ENCODE data around the gene PAGE1. TPM values are rescaled to one million over a fixed set of nuclear protein-coding genes. Genes with fewer than 3 reads are reported as not detected.
"Not testable (repeated sequence)": the region's sequence is repeated elsewhere in the genome, so short reads cannot be mapped to it uniquely, and the experiment has no call there.

The PAGE1 gene
- total and polyA plus RNA-seq, 2 donors (not counting 3 experiments of a cell fraction or from before 2014, with no cell fraction given), result not detected

DNA sequence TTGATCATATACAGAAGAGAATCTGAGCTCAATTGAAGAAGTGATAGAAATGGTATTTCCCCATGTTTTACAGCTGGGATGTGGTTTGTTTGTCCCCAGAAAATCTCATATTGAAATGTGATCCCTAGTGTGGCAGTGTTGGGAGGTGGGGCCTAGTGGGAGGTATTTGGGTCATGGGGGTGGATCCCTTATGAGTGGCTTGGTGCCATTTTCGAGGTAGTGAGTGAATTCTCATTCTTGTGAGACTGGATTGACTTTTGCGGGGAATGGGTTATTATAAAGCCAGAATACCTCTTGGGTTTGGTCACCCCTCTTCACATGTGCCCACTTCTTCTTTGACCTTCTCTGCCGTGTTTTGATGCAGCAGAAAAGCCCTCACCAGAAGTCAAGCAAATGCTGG is 29.6 kb upstream of the PAGE1 start:
- FAIRE-seq, result no peak
- no peak for TF ChIP-seq EZH2 (IDR thresholded peaks at IDR 0.05; ENCODE audit: borderline replicate concordance, low read depth, low read length, severe bottlenecking)
- TF ChIP-seq, protein P1, sequence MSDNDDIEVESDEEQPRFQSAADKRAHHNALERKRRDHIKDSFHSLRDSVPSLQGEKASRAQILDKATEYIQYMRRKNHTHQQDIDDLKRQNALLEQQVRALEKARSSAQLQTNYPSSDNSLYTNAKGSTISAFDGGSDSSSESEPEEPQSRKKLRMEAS (IDR thresholded peaks at IDR 0.05; ENCODE audit: insufficient read depth, insufficient read length), result no peak
- no peak for TF ChIP-seq FOS (IDR thresholded peaks at IDR 0.05; ENCODE audit: borderline replicate concordance, insufficient read depth, low read length)
- no peak for TF ChIP-seq GATA2 (IDR thresholded peaks at IDR 0.05; ENCODE audit: insufficient read depth, insufficient read length, low read depth, low read length)
- TF ChIP-seq POLR2AphosphoS5 (IDR thresholded peaks at IDR 0.05; ENCODE audit: insufficient read depth, low read depth, low read length), result no peak
- TF ChIP-seq JUN (IDR thresholded peaks at IDR 0.05; ENCODE audit: borderline replicate concordance, insufficient read depth, insufficient read length, low read depth), result no peak
- TF ChIP-seq, protein P2, sequence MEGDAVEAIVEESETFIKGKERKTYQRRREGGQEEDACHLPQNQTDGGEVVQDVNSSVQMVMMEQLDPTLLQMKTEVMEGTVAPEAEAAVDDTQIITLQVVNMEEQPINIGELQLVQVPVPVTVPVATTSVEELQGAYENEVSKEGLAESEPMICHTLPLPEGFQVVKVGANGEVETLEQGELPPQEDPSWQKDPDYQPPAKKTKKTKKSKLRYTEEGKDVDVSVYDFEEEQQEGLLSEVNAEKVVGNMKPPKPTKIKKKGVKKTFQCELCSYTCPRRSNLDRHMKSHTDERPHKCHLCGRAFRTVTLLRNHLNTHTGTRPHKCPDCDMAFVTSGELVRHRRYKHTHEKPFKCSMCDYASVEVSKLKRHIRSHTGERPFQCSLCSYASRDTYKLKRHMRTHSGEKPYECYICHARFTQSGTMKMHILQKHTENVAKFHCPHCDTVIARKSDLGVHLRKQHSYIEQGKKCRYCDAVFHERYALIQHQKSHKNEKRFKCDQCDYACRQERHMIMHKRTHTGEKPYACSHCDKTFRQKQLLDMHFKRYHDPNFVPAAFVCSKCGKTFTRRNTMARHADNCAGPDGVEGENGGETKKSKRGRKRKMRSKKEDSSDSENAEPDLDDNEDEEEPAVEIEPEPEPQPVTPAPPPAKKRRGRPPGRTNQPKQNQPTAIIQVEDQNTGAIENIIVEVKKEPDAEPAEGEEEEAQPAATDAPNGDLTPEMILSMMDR (IDR thresholded peaks at IDR 0.05; ENCODE audit: extremely low read depth in 1 of 2, insufficient read depth in 1 of 2, low read depth in 1 of 2, low read length in 2 of 2), result no peak
- TF ChIP-seq POLR2A (IDR thresholded peaks at IDR 0.05; ENCODE audit: low read depth, low read length), result no peak
- TF ChIP-seq MYC (IDR thresholded peaks at IDR 0.05; ENCODE audit: low read depth, low read length), result no peak
- no TSS peak for BruUV-seq (replicated peaks)

DNA sequence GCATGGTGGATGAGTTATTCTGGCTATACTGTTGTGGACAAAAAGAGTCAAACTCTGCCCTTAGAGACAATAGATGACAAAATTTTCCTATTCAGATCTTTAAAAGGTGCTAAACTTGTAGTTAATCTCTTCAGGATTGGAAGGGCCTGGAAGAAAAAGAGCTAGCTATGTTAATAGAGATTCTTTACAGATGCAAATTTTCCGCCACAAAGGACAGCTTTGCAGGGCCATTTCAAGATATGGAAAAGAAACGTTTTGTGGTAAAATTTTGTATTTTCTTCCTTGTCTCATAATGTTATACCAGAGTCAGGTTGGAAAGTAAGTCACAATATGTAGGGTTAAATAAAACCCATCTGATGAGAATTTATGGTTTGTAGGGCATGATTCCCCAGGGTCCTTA is 24.3 kb upstream of the PAGE1 start:
- H2AFZ ChIP-seq (ENCODE audit: low read depth, low read length); H4K20me1 ChIP-seq (replicated peaks; ENCODE audit: control insufficient read depth, extremely low read depth, insufficient read depth, low read length); H3K27ac ChIP-seq (ENCODE audit: insufficient read depth, low read depth, low read length); dilution Hi-C loops (cut with MboI; ENCODE audit: extremely low pct_ligation_motif_present, low sequenced_read_pairs); H3K9ac ChIP-seq (replicated peaks; ENCODE audit: extremely low read depth, insufficient read depth, low read length); POLR2A ChIA-PET; H3K9me1 ChIP-seq (replicated peaks; ENCODE audit: control insufficient read depth, extremely low read depth, insufficient read depth, low read length); H3K27me3 ChIP-seq (ENCODE audit: control insufficient read depth in 2 of 2, insufficient read depth in 2 of 2, low read length in 2 of 2); H3K9me3 ChIP-seq (replicated peaks; ENCODE audit: control insufficient read depth, insufficient read depth, low read length); H3K79me2 ChIP-seq (ENCODE audit: control insufficient read depth, insufficient read depth, low read length); FAIRE-seq; H3K4me2 ChIP-seq (ENCODE audit: insufficient read depth, low read length); H3K4me1 ChIP-seq (ENCODE audit: control insufficient read depth, extremely low read depth, insufficient read depth, low read length); DNase-seq (ENCODE audit: low read depth, low spot score); BruUV-seq (replicated peaks); intact Hi-C loops (cut with micrococcal nuclease); CTCF ChIA-PET; H3K36me3 ChIP-seq (ENCODE audit: control insufficient read depth in 2 of 2, extremely low read depth in 1 of 2, insufficient read depth in 2 of 2, low read length in 2 of 2); H3K4me3 ChIP-seq (replicated peaks in 1 of 3; ENCODE audit: insufficient read depth in 1 of 3, low read depth in 1 of 3, low read length in 3 of 3): not testable (repeated sequence)

More for the DNA sequence above, 29.6 kb upstream of the PAGE1 start:
- no peaks in the 10 kb centered on the region for H3K27me3 ChIP-seq (ENCODE audit: control insufficient read depth in 2 of 2, insufficient read depth in 2 of 2, low read length in 2 of 2)
- H3K27ac ChIP-seq (ENCODE audit: insufficient read depth, low read depth, low read length), result no peak overlapping the region
- H2AFZ ChIP-seq (ENCODE audit: low read depth, low read length), result no peak overlapping the region
- no peak overlapping the region for H3K4me2 ChIP-seq (ENCODE audit: insufficient read depth, low read length)
- H4K20me1 ChIP-seq (replicated peaks; ENCODE audit: control insufficient read depth, extremely low read depth, insufficient read depth, low read length), result no peaks in the 10 kb centered on the region
- H3K9me1 ChIP-seq (replicated peaks; ENCODE audit: control insufficient read depth, extremely low read depth, insufficient read depth, low read length), result no peaks in the 10 kb centered on the region
- H3K4me3 ChIP-seq (replicated peaks in 1 of 3; ENCODE audit: insufficient read depth in 1 of 3, low read depth in 1 of 3, low read length in 3 of 3), result no peak overlapping the region
- intact Hi-C loops (cut with micrococcal nuclease) (no loop called here), dilution Hi-C loops (cut with MboI; ENCODE audit: extremely low pct_ligation_motif_present, low sequenced_read_pairs) (no loop called here)
- no peak for DNase-seq (ENCODE audit: low read depth, low spot score)
- no peaks in the 10 kb centered on the region for H3K9me3 ChIP-seq (replicated peaks; ENCODE audit: control insufficient read depth, insufficient read depth, low read length)
- no peaks in the 10 kb centered on the region for H3K79me2 ChIP-seq (ENCODE audit: control insufficient read depth, insufficient read depth, low read length)
- CTCF ChIA-PET, result no interaction called here
- H3K4me1 ChIP-seq (ENCODE audit: control insufficient read depth, extremely low read depth, insufficient read depth, low read length), result no peaks in the 10 kb centered on the region
- POLR2A ChIA-PET, result no interaction called here
- no peak overlapping the region for H3K9ac ChIP-seq (replicated peaks; ENCODE audit: extremely low read depth, insufficient read depth, low read length)
- H3K36me3 ChIP-seq (ENCODE audit: control insufficient read depth in 2 of 2, extremely low read depth in 1 of 2, insufficient read depth in 2 of 2, low read length in 2 of 2), result no peaks in the 10 kb centered on the region
